NT2/D1 (cell line): ENCODE measurements around the gene ARL5C.

Experiments
- DNase-seq: peaks from one replicate; pipeline ENCODE4 v3.0.0-alpha.2; 2011; ENCODE audit warnings: low read depth, low spot score
- H3K27me3 ChIP-seq: 2 replicates; pipeline ENCODE4 v1.6.0; 2011; ENCODE audit warnings: mild to moderate bottlenecking; ENCODE audit not compliant: insufficient read length, insufficient read depth
- H3K36me3 ChIP-seq: 2 replicates; pipeline ENCODE4 v1.6.1; 2011; ENCODE audit warnings: mild to moderate bottlenecking, low read length, mixed read lengths; ENCODE audit not compliant: insufficient read depth, insufficient read length
- H3K4me1 ChIP-seq: 2 replicates; pipeline ENCODE4 v1.5.1; 2011; ENCODE audit not compliant: insufficient read depth, insufficient read length
- H3K4me3 ChIP-seq: 2 replicates; pipeline ENCODE4 v1.5.1; 2011; ENCODE audit warnings: low read depth; ENCODE audit not compliant: insufficient read length
- H3K9ac ChIP-seq: 2 replicates; pipeline ENCODE4 v1.6.0; 2011; ENCODE audit warnings: low read depth; ENCODE audit not compliant: insufficient read length
- H3K9me3 ChIP-seq: 2 replicates; pipeline ENCODE4 v1.5.1; 2011; ENCODE audit warnings: mild to moderate bottlenecking, low read length; ENCODE audit not compliant: insufficient read depth
- SUZ12 ChIP-seq: IDR thresholded peaks from 2 replicates; pipeline ENCODE4 v1.6.1; 2011; ENCODE audit not compliant: insufficient read length, insufficient read depth; ENCODE audit errors: extremely low read depth
- YY1 ChIP-seq: IDR thresholded peaks from 2 replicates; pipeline ENCODE4 v1.6.1; 2011; ENCODE audit not compliant: insufficient read length, insufficient read depth
- ZNF274 ChIP-seq: IDR thresholded peaks from 2 replicates; pipeline ENCODE4 v1.6.1; 2011; ENCODE audit warnings: mild to moderate bottlenecking, low read depth, low read length

The ARL5C gene

GRCh38 chr17:39165841-39166349 lies at the start of gene ARL5C:
Gene ARL5C, minus strand, starts transcription at chr17:39166161. Its CDS starts 401 bp downstream, at chr17:39165760.
- Histone ChIP-seq H3K9me3 (no peaks in the 10 kb centered on the region), H3K4me3 (peak within 1 kb of the TSS; percentile 6), H3K27me3 (no peaks in the 10 kb centered on the region), H3K9ac (peak within 1 kb of the TSS; percentile 66), H3K36me3 (no peaks in the 10 kb centered on the region), H3K4me1 (peaks cover 22% of the 10 kb centered on the region)
- no peak for TF ChIP-seq SUZ12
- TF ChIP-seq ZNF274: no peak
- no peak for TF ChIP-seq YY1
- no peak for DNase-seq

GRCh38 chr17:39213852-39214251 lies 47.9 kb upstream of the ARL5C start:
- no peaks in the 10 kb centered on the region for H3K9me3 ChIP-seq
- no peak overlapping the region for H3K4me3 ChIP-seq
- peaks cover 24% of the 10 kb centered on the region for H3K4me1 ChIP-seq
- H3K36me3 ChIP-seq: no peaks in the 10 kb centered on the region
- H3K9ac ChIP-seq: no peak overlapping the region
- peaks cover 17% of the 10 kb centered on the region for H3K27me3 ChIP-seq
- TF ChIP-seq SUZ12: no peak
- TF ChIP-seq ZNF274: no peak
- TF ChIP-seq YY1: no peak
- no peak for DNase-seq

GRCh38 chr17:39212841-39213480 lies 47.0 kb upstream of the ARL5C start:
- Histone ChIP-seq H3K4me1 (peaks cover 32% of the 10 kb centered on the region), H3K9me3 (no peaks in the 10 kb centered on the region), H3K4me3 (no peak overlapping the region), H3K36me3 (no peaks in the 10 kb centered on the region), H3K27me3 (peaks cover 17% of the 10 kb centered on the region), H3K9ac (no peak overlapping the region)
- TF ChIP-seq YY1: no peak
- TF ChIP-seq ZNF274: no peak
- TF ChIP-seq SUZ12: no peak
- DNase-seq: no peak

- no peaks in the 10 kb centered on the region for H3K9me3 ChIP-seq
- peaks cover 17% of the 10 kb centered on the region for H3K27me3 ChIP-seq
- no peak overlapping the region for H3K4me3 ChIP-seq
- DNase-seq: no peak
- H3K9ac ChIP-seq: no peak overlapping the region
- no peak for TF ChIP-seq SUZ12
- no peak for TF ChIP-seq ZNF274
- no peak for TF ChIP-seq YY1
- H3K36me3 ChIP-seq: no peaks in the 10 kb centered on the region
- H3K4me1 ChIP-seq: peaks cover 29% of the 10 kb centered on the region
Observed at GRCh38 chr17:39212195-39212810, 46.3 kb upstream of the ARL5C start.

- no peak for DNase-seq
- H3K27me3 ChIP-seq: peaks cover 17% of the 10 kb centered on the region
- TF ChIP-seq ZNF274: no peak
- no peak for TF ChIP-seq SUZ12
- TF ChIP-seq YY1: no peak
- H3K9me3 ChIP-seq: no peaks in the 10 kb centered on the region
- H3K36me3 ChIP-seq: peaks cover 5% of the 10 kb centered on the region
- peak overlapping the region; percentile 77 for H3K9ac ChIP-seq
- H3K4me1 ChIP-seq: peaks cover 29% of the 10 kb centered on the region
- H3K4me3 ChIP-seq: peak overlapping the region; percentile 36
Observed at GRCh38 chr17:39210093-39210434, 44.1 kb upstream of the ARL5C start.

GRCh38 chr17:39209317-39210092 lies 43.5 kb upstream of the ARL5C start:
- Histone ChIP-seq H3K27me3 (peaks cover 17% of the 10 kb centered on the region), H3K4me1 (peaks cover 29% of the 10 kb centered on the region), H3K36me3 (peaks cover 11% of the 10 kb centered on the region), H3K9ac (peak overlapping the region; percentile 77), H3K9me3 (no peaks in the 10 kb centered on the region), H3K4me3 (peak overlapping the region; percentile 36)
- no peak for TF ChIP-seq YY1
- no peak for TF ChIP-seq ZNF274
- TF ChIP-seq SUZ12: no peak
- DNase-seq: no peak

- H3K4me1 ChIP-seq: peaks cover 26% of the 10 kb centered on the region
- H3K27me3 ChIP-seq: peaks cover 17% of the 10 kb centered on the region
- H3K36me3 ChIP-seq: peaks cover 17% of the 10 kb centered on the region
- no peak for TF ChIP-seq ZNF274
- no peak for TF ChIP-seq SUZ12
- no peak for TF ChIP-seq YY1
- peak overlapping the region; percentile 45 for H3K9ac ChIP-seq
- no peak for DNase-seq
- H3K9me3 ChIP-seq: no peaks in the 10 kb centered on the region
- no peak overlapping the region for H3K4me3 ChIP-seq
Observed at GRCh38 chr17:39208893-39209292, 42.9 kb upstream of the ARL5C start.

- peaks cover 17% of the 10 kb centered on the region for H3K27me3 ChIP-seq
- no peak for DNase-seq
- TF ChIP-seq ZNF274 (no peak), SUZ12 (no peak), YY1 (no peak)
- no peak overlapping the region for H3K9ac ChIP-seq
- peaks cover 24% of the 10 kb centered on the region for H3K36me3 ChIP-seq
- peaks cover 24% of the 10 kb centered on the region for H3K4me1 ChIP-seq
- no peaks in the 10 kb centered on the region for H3K9me3 ChIP-seq
- no peak overlapping the region for H3K4me3 ChIP-seq
Observed at GRCh38 chr17:39208136-39208535, 42.2 kb upstream of the ARL5C start.
